ENCODE measurements around the gene LARGE1. TPM values are rescaled to one million over a fixed set of nuclear protein-coding genes. Genes with fewer than 3 reads are reported as not detected.

Gene LARGE1
- total and polyA plus RNA-seq, 2 of the 4 experiments (the other 2 are of a cell fraction): 6.2 to 12.4 TPM

- no peak overlapping the region for H3K4ac ChIP-seq (ENCODE audit: low read depth, low read length)
- dilution Hi-C loops (cut with HindIII; ENCODE audit: low sequenced_read_pairs, unreplicated experiment) (no loop called here), in situ Hi-C loops (cut with MboI; ENCODE audit: low sequenced_read_pairs) (no loop called here), intact Hi-C loops (cut with micrococcal nuclease) (no loop called here)
- no peak overlapping the region for H2AK9ac ChIP-seq (replicated peaks; ENCODE audit: low read depth, low read length, poor library complexity)
- ATAC-seq (ENCODE audit: low read depth) (peak; percentile 83), DNase-seq (peak; percentile 39)
- H4K5ac ChIP-seq (ENCODE audit: low read depth, low read length): no peak overlapping the region
- H3K9me1 ChIP-seq (ENCODE audit: insufficient read depth, low read length): no peaks in the 10 kb centered on the region
- no TSS peak for BruUV-seq (replicated peaks)
- H3K23ac ChIP-seq (ENCODE audit: low read depth, low read length): no peak overlapping the region
- H2BK15ac ChIP-seq (ENCODE audit: low read depth, low read length): no peak overlapping the region
- TF ChIP-seq MAFK (IDR thresholded peaks at IDR 0.05; ENCODE audit: low read depth, low read length) (no peak), RFX5 (IDR thresholded peaks at IDR 0.05; ENCODE audit: low read depth, low read length) (no peak), MXI1 (IDR thresholded peaks at IDR 0.05; ENCODE audit: borderline replicate concordance, low read depth, low read length) (no peak), MAZ (IDR thresholded peaks at IDR 0.05; ENCODE audit: borderline replicate concordance, low read depth, low read length) (no peak), CHD1 (IDR thresholded peaks at IDR 0.05; ENCODE audit: low read depth, low read length) (no peak), FOS (IDR thresholded peaks at IDR 0.05; ENCODE audit: low read depth, low read length) (no peak), NFE2L2 (IDR thresholded peaks at IDR 0.05; ENCODE audit: low read depth, low read length) (no peak), SMC3 (IDR thresholded peaks at IDR 0.05; ENCODE audit: low read depth, low read length) (no peak), USF2 (IDR thresholded peaks at IDR 0.05; ENCODE audit: low read depth, low read length) (no peak), POLR2A (IDR thresholded peaks at IDR 0.05; ENCODE audit: low read depth, low read length) (no peak)
- H2BK120ac ChIP-seq (ENCODE audit: low read depth, low read length): no peak overlapping the region
- CTCF ChIA-PET: no interaction called here
- no peak overlapping the region for H3K14ac ChIP-seq (replicated peaks; ENCODE audit: low read depth, low read length)
- H3K4me1 ChIP-seq (ENCODE audit: control insufficient read depth, insufficient read depth, low read length): no peaks in the 10 kb centered on the region
- H3K4me3 ChIP-seq (ENCODE audit: insufficient read depth, low read depth, low read length): no peak overlapping the region
- no peaks in the 10 kb centered on the region for H3K36me3 ChIP-seq (ENCODE audit: control insufficient read depth, insufficient read depth, low read length)
- no peaks in the 10 kb centered on the region for H3K79me1 ChIP-seq (ENCODE audit: low read depth in 1 of 2, low read length in 2 of 2)
- H3K4me2 ChIP-seq (ENCODE audit: low read depth, low read length): no peak overlapping the region
- H4K20me1 ChIP-seq (ENCODE audit: insufficient read depth, low read length): no peaks in the 10 kb centered on the region
- no peak overlapping the region for H2BK5ac ChIP-seq (ENCODE audit: low read depth, low read length, poor library complexity, severe bottlenecking)
- H4K91ac ChIP-seq (ENCODE audit: insufficient read depth, low read depth, low read length): no peak overlapping the region
- no peak overlapping the region for H4K8ac ChIP-seq (ENCODE audit: low read depth in 2 of 2, low read length in 2 of 2)
- H3K27ac ChIP-seq (ENCODE audit: insufficient read depth, low read length): no peak overlapping the region
- H3K56ac ChIP-seq (ENCODE audit: extremely low read depth, insufficient read depth, low read length): no peak overlapping the region
- H3K9ac ChIP-seq (ENCODE audit: low read depth, low read length): no peak overlapping the region
- H3K27me3 ChIP-seq (ENCODE audit: control insufficient read depth, insufficient read depth, low read length): no peaks in the 10 kb centered on the region
- no peaks in the 10 kb centered on the region for H3K9me3 ChIP-seq (ENCODE audit: control insufficient read depth, insufficient read depth, low read length)
- no peak overlapping the region for H2AFZ ChIP-seq (replicated peaks; ENCODE audit: low read length, poor library complexity)
- no peak overlapping the region for H3K18ac ChIP-seq (ENCODE audit: low read depth, low read length)
- POLR2A ChIA-PET (ENCODE audit: unreplicated experiment): no interaction called here
- no peak overlapping the region for H2BK20ac ChIP-seq (ENCODE audit: low read depth, low read length)
- H2AK5ac ChIP-seq (ENCODE audit: low read depth, low read length): no peak overlapping the region
Observed at GRCh38 chr22:33361581-33361980, 558.7 kb downstream of the LARGE1 start.

All from IMR-90 (cell line).